Measurements from ENCODE around the gene PABPN1L. TPM values are rescaled to one million over a fixed set of nuclear protein-coding genes. Genes with fewer than 3 reads are reported as not detected.

PABPN1L gene
- total RNA-seq, 1 donor, result not detected

DNA sequence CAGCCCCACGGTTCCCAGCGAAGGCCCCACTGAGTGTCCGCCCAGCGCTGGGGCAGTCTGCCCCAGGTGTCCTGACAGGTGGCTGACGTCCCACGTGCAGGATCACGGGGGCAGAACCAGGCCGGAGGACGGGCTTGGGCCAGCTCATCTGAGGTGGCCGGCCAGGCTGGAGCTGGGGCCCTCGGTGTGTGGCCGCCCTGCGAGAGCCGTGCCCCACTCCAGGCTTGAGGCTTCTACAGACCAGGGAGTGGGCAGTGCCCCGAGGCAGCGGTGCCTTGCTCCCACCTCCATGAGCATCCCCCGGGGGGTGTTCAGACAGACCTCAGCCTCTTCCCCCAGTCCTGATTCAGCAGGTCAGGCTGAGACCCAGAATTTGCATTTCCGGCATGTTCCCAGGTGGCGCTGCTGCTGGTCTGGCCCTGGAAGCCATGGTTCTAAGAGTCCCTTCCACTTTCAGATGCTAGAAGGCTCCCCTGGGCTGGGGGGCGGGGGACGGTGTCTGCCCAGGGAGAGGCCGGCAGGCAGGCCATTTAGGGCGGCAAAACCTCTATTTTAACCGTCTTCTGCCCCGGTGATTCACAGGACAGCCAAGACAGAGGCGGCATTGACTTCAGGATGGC lies 35.4 kb upstream of the PABPN1L start:
- H3K4me3 ChIP-seq (ENCODE audit: low read depth, low read length), result no peak overlapping the region

DNA sequence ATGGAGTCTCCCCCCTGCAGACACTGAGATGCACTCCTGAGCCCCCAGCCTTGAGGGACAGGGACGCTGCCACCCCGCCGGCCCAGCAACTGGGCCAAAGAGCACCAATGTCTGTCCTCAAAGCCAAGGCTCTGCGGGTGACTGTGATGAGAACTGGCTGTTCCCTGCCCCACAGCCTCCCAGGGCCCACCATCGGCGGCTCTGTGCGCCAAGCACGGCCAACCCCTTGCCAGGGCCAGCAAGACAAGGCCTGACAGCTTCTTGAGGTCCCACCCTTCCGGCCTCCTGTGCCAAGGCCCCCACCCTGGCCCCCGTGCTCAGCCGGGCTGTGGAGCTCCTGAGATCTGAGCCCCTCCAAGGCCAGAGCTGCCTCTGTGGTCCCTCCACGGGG lies 34.2 kb upstream of the PABPN1L start:
- DNase-seq (ENCODE audit: low read depth), result no peak
- H3K4me3 ChIP-seq (ENCODE audit: low read depth, low read length), result no peak overlapping the region
- TF ChIP-seq, protein P1, sequence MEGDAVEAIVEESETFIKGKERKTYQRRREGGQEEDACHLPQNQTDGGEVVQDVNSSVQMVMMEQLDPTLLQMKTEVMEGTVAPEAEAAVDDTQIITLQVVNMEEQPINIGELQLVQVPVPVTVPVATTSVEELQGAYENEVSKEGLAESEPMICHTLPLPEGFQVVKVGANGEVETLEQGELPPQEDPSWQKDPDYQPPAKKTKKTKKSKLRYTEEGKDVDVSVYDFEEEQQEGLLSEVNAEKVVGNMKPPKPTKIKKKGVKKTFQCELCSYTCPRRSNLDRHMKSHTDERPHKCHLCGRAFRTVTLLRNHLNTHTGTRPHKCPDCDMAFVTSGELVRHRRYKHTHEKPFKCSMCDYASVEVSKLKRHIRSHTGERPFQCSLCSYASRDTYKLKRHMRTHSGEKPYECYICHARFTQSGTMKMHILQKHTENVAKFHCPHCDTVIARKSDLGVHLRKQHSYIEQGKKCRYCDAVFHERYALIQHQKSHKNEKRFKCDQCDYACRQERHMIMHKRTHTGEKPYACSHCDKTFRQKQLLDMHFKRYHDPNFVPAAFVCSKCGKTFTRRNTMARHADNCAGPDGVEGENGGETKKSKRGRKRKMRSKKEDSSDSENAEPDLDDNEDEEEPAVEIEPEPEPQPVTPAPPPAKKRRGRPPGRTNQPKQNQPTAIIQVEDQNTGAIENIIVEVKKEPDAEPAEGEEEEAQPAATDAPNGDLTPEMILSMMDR (IDR thresholded peaks at IDR 0.05; ENCODE audit: insufficient read depth, low read length), result no peak

More for the DNA sequence above, 35.4 kb upstream of the PABPN1L start:
- TF ChIP-seq, protein P1 (IDR thresholded peaks at IDR 0.05; ENCODE audit: insufficient read depth, low read length), result no peak
- DNase-seq (ENCODE audit: low read depth), result no peak

DNA sequence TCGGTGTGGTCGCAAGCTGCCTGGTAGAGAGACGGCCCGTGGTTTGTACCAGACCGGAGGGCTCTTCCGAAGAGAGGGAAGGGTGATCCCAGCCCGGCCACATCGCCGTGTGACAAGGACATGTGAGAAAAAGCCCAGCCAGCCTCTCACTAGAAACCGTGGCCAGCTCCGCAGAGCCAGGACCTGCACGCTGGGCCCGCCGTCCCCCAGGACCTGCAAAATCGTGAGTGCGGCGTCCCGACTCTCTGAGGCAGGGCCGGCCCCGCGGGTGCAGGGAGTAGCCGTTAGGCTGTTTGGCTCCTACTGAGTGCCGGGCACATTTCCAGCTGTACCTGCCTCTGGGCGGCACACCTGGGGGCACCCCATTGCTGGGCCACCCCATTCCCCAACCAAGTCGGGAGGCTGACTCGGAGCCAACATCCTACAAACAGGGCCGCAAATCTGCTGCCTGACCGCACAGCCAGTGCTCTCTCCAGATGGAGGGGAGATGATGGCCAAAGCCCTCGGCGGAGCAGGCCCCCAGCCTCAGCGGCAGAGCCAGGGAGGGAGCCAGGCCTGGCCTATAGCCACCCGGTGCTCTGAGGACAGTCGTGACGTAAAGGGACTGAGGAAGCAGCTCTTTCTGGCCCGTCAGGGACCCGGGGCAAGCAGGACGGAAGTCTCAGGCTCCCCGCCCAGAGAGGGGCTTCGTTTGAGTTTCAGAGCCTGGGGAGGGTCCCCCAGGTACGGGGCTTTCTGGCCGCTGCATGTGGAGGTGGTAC lies 33.6 kb upstream of the PABPN1L start:
- DNase-seq (ENCODE audit: low read depth), result no peak
- no peak overlapping the region for H3K4me3 ChIP-seq (ENCODE audit: low read depth, low read length)
- TF ChIP-seq, protein P1 (IDR thresholded peaks at IDR 0.05; ENCODE audit: insufficient read depth, low read length), result no peak

DNA sequence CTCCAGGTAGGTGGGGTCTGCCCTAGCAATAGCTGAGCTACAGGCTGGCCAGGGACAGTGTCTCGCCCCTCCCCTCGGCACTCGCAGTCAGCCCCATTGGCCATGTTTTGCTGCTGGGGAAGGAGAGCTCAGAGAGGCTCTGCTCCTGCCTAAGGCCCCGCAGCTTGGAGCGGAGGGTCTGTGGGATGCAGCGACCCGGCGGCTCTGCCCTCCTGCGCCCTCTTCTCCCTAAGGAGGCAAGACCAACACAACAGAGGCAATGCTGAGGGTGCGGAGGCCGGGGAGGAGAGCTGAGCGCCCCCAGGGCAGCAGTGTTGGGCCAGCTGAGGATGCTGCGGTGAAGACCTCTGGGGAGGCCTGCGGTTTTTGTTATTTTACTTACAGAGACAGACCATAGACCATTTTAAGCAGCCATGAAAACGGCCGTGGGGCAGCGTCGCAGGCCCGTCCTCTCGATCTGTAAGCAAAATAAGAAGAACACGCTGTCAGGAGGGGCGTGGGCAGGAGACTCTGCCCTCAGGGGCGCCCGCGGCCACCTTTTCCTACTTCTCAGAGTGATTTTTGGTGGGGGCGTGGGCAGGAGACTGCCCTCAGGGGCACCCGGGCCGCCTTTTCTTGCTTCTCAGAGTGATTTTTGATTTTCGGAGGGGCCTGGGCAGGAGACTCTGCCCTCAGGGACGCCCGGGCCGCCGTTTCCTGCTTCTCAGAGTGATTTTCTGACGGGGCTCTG lies 31.4 kb upstream of the PABPN1L start:
- TF ChIP-seq, protein P1 (IDR thresholded peaks at IDR 0.05; ENCODE audit: insufficient read depth, low read length), result no peak
- H3K4me3 ChIP-seq (ENCODE audit: low read depth, low read length), result no peak overlapping the region
- no peak for DNase-seq (ENCODE audit: low read depth)

DNA sequence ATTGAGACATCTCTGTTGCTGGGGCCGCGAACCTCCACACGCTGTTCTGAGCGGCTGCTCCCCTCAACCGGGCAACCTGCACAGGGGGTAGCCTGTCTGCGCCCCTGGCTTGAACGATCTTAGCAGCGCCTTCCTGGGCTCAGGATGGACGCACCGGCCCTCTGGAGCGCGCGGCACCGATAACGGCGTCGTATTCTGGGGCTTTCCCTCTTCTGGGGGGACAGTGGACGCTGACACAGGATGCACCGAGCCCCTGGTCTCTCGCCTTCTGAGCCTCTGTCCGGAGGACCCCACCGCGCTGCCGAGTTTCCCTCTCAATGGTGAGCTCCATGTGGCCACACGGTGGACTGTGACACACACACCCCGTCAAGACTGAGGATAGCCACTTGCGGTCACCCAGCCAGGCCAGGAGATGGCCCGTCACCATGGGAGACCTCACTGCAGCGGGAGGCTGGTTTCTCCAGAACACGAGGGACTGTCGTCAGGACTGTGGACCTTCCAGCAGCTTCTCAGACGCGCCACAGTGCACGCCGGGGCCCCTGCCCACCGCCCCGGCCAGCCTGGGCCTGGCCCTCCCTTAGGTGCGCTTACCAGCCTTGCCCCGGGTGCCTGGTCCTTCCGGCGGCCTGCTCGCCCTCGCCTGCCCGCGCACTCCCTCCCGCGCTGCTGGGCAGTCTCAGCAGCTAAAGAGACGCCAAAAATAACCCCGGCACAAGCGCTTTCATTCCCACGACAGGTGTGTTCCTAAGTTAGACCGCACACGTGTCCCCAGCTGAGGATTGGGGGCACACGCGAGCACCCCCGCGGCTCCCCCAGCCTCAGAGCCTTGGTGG lies 30.0 kb upstream of the PABPN1L start:
- H3K4me3 ChIP-seq (ENCODE audit: low read depth, low read length), result no peak overlapping the region
- DNase-seq (ENCODE audit: low read depth), result no peak
- TF ChIP-seq, protein P1 (IDR thresholded peaks at IDR 0.05; ENCODE audit: insufficient read depth, low read length), result no peak

DNA sequence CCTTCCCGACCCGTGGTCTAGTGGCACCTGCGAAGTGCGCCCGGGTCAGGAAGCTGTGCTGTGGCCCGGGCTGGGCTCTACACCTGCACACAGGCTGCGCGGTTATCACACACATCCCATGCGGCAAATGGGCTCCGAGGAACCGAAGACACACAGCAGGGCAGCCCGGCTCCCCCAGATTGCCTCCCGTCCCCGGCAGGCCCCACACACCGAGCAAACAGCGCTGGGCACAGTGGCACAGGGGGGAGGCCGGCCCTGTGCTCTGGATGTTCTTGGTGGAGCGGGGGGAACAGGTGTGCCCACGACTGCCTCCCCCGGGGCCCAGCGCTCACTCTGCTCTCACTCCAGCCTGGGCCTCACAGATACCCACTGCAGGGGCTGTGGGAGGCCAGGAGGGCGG lies 28.9 kb upstream of the PABPN1L start:
- no peak for DNase-seq (ENCODE audit: low read depth)
- TF ChIP-seq, protein P1 (IDR thresholded peaks at IDR 0.05; ENCODE audit: insufficient read depth, low read length), result no peak

More for the DNA sequence above, 28.9 kb upstream of the PABPN1L start:
- H3K4me3 ChIP-seq (ENCODE audit: low read depth, low read length), result no peak overlapping the region

Measured in fibroblast of the aortic adventitia (primary cell).